Body of pancreas (tissue), 4 donors: ENCODE data around the gene GCH1. TPM values are rescaled to one million over a fixed set of nuclear protein-coding genes. Genes with fewer than 3 reads are reported as not detected.
A peak's percentile ranks its signal among the peaks of the same experiment; 100 is the strongest.
"Not testable (repeated sequence)": the region's sequence is repeated elsewhere in the genome, so short reads cannot be mapped to it uniquely, and the experiment has no call there.

Source experiments
- ATAC-seq: fragments of 150-250 bp; one replicate; pipeline ENCODE4 v1.9.1; 2016
- DNase-seq, 4 donors: peaks; one replicate each; pipeline ENCODE4 v3.0.0-alpha.2; 2019
- H3K27ac ChIP-seq, 4 donors: fragments of 200-600 bp; sonication (generic); 1 replicate in 3 of 4; 2 replicates in 1 of 4; pipeline versions ENCODE4 v1.5.1 to v1.6.1; 2016 to 2019; ENCODE audit warnings: mild to moderate bottlenecking in 1 of 4, mixed read lengths in 1 of 4, moderate library complexity in 1 of 4
- H3K27me3 ChIP-seq, 2 donors: fragments of 200-600 bp; sonication (generic); one replicate each; pipeline ENCODE4 v1.6.0; 2016; ENCODE audit warnings: mild to moderate bottlenecking in 1 of 2
- H3K36me3 ChIP-seq, 2 donors: fragments of 200-600 bp; sonication (generic); replicated peaks in 1 of 2; 2 replicates each; pipeline ENCODE4 v1.5.1; 2016; ENCODE audit warnings: low read depth in 2 of 2; ENCODE audit not compliant: insufficient read depth in 1 of 2
- H3K4me1 ChIP-seq: fragments of 200-600 bp; sonication (generic); one replicate; pipeline ENCODE4 v1.6.0; 2016
- H3K4me3 ChIP-seq, 2 donors: fragments of 200-600 bp; sonication (generic); 1 replicate in 1 of 2; 2 replicates in 1 of 2; pipeline ENCODE4 v1.5.1; 2016 to 2019
- H3K9me3 ChIP-seq, 3 donors: fragments of 200-600 bp; sonication (generic); 1 replicate in 2 of 3; 2 replicates in 1 of 3; pipeline ENCODE4 v1.5.1; 2016
- POLR2A ChIP-seq, 3 donors: fragments of 450-650 bp; IDR thresholded peaks; one replicate each; pipeline ENCODE4 v1.6.1; 2016; ENCODE audit warnings: antibody characterized with exemption in 3 of 3, mild to moderate bottlenecking in 2 of 3
- WGBS, 2 donors: methylation state at CpG; one replicate each; pipeline ENCODE4 v1.1.5; 2017; 5-methylcytosine and 5-hydroxymethylcytosine counted together
- intact Hi-C: fragments of 100-400 bp; cut with DNase I; formaldehyde crosslinking; loops from one replicate; pipeline ENCODE4 v1.15.1; 2023
- total RNA-seq, 2 donors: library from RNA; depleted of rRNA; stranded (reverse); fragments of >200 nt; gene quantifications; one replicate each; pipeline ENCODE4 v1.1.0, GENCODE V29; 2016
- TF ChIP-seq, protein P1 (sequence below), 7 experiments: fragments of 450-650 bp in 4 of 7; fragments of 200-600 bp in 3 of 7; sonication (generic) in 3 of 7; IDR thresholded peaks; one replicate each; pipeline ENCODE4 v1.5.1; 2016 to 2019; ENCODE audit warnings: antibody characterized with exemption in 7 of 7

Gene GCH1
- total RNA-seq, 2 donors from 2014 or later = 6.0 to 11.9 TPM

DNA sequence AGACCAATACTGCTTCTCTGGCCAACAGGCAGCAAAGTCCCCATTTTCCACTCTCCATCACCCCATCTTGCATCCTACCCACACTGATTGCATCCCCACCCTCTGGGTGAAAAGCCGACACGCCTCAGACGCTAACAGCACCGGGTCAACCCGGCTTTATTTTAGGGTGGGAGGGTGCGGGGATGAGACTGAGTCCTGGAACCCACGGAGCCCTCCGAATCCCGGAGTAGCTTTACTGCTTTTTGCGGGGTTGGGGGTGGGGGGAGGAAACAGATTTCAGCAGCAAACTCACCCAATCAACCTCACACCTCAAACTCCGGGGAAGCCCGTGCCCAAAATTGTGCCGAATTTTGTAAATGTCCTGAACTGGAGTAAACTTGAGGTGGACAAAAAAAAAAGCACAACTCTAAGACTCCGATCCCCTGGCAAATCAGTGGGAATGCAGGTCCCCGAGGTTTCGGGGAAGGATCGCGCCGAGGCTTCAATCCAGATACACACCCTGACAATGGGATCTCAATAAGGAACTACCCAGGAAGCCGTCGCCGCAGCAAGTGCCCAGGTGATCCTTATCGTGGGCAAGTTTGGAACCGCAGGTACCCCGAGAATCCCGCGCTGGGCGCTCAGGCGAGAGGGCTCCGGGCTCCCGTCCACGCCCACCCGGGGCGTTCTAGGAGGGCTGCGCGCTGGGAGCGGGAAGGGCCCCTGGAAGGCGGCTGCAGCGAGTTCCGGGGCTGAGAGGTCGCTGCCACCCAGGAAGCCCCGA, 1.1 kb downstream of the GCH1 start:
- no peak for TF ChIP-seq POLR2A (IDR thresholded peaks at IDR 0.05)
- TF ChIP-seq, protein P1, sequence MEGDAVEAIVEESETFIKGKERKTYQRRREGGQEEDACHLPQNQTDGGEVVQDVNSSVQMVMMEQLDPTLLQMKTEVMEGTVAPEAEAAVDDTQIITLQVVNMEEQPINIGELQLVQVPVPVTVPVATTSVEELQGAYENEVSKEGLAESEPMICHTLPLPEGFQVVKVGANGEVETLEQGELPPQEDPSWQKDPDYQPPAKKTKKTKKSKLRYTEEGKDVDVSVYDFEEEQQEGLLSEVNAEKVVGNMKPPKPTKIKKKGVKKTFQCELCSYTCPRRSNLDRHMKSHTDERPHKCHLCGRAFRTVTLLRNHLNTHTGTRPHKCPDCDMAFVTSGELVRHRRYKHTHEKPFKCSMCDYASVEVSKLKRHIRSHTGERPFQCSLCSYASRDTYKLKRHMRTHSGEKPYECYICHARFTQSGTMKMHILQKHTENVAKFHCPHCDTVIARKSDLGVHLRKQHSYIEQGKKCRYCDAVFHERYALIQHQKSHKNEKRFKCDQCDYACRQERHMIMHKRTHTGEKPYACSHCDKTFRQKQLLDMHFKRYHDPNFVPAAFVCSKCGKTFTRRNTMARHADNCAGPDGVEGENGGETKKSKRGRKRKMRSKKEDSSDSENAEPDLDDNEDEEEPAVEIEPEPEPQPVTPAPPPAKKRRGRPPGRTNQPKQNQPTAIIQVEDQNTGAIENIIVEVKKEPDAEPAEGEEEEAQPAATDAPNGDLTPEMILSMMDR (IDR thresholded peaks at IDR 0.05) = no peak
- Histone ChIP-seq H3K36me3 (no peaks in the 10 kb centered on the region), H3K4me3 (peak overlapping the region; percentile 89 to 94), H3K4me1 (peaks cover 8% of the 10 kb centered on the region), H3K27me3 (no peaks in the 10 kb centered on the region), H3K27ac (peak overlapping the region; percentile 68 to 95 (median 94)), H3K9me3 (no peaks in the 10 kb centered on the region)
- ATAC-seq (peak; percentile 12), DNase-seq (peak in 2 of 4 donors; percentile 8 to 14)
- 0 to 6% methylated on average over 13 to 42 of the region's 42 CpGs for WGBS, 2 donors
- intact Hi-C loops = no loop called here

DNA sequence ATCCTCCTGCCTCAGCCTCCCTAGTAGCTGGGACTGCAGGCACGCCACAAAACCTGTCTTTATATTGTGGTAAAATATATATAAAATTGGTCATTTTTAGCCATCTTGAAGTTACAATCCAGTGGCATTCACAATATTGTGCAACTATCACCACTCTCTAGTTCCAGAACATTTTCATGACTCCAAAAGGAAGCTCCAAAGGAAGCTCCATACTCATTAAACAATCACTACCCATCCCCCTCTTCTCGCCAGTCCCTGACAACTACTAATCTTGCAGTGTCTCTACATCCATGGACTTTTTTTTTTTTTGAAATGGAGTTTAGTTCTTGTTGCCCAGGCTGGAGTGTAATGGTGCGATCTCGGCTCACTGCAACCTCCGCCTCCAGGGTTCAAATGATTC, 3.1 kb downstream of the GCH1 start:
- peaks cover 8% of the 10 kb centered on the region for H3K4me1 ChIP-seq
- ATAC-seq = no peak
- H3K36me3 ChIP-seq = no peaks in the 10 kb centered on the region
- 95 to 99% methylated on average over 5 of the region's 5 CpGs for WGBS, 2 donors
- intact Hi-C loops = no loop called here
- TF ChIP-seq, protein P1 (IDR thresholded peaks at IDR 0.05) = no peak
- TF ChIP-seq POLR2A (IDR thresholded peaks at IDR 0.05) = no peak
- H3K27ac ChIP-seq = no peak overlapping the region
- H3K9me3 ChIP-seq = no peaks in the 10 kb centered on the region
- H3K27me3 ChIP-seq = no peaks in the 10 kb centered on the region
- no peak overlapping the region for H3K4me3 ChIP-seq
- DNase-seq = no peak

DNA sequence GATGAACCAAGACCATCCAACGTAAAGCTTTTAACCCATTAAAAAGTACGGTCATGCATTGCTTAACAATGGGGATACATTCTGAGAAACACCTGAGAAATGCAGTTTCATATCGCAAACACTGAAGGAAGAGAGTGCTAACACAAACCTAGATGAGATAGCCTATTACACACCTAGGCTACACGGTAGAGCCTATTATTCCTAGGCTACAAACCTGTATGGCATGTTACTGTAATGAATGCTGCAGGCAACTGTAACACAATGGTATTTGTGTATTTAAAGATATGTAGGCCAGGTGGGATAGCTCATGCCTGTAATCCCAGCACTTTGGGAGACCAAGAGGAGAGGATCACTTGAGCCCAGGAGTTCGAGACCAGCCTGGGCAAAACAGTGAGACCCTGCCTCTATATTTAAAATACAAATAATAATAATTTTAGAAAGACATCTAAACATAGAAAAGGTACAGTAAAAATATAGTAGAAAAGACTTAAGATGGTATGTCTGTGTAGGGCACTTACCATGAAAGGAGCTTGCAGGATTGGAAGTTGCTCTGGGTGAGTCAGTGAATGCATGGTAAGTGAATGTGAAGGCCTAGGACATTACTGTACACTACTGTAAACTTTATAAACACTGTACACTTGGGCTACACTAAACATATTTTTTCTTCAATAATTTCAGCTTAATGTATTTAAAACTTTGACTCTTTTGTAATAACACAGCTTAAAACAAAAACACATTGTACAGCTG, 4.6 kb downstream of the GCH1 start:
- H3K27ac ChIP-seq, H3K36me3 ChIP-seq, ATAC-seq, H3K27me3 ChIP-seq, H3K9me3 ChIP-seq, intact Hi-C loops, DNase-seq, H3K4me3 ChIP-seq: not testable (repeated sequence)
- peaks cover 11% of the 10 kb centered on the region for H3K4me1 ChIP-seq
- 95 to 97% methylated on average over 5 of the region's 5 CpGs for WGBS, 2 donors

DNA sequence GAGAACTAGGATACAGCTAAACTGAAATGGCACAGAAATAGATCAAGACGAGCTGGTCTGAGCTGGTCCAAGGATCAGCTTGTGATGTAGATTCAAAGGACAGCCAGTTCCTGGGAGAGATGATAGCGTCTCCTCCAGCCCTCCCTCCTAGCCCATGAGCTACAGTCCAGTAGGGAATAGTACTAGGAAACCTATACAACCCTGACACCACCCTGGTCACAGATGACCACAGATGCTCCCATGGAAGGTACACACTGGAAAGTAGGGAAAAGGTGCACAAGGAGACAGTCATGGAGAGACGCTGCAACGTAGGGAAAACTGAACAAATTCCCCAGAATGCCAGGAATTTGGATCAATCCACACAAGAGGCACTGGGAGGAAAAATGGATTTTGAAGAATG, 6.9 kb downstream of the GCH1 start:
- 86 to 90% methylated on average over 4 of the region's 4 CpGs for WGBS, 2 donors
- TF ChIP-seq, protein P1 (IDR thresholded peaks at IDR 0.05) = no peak
- TF ChIP-seq POLR2A (IDR thresholded peaks at IDR 0.05) = no peak
- ATAC-seq (no peak), DNase-seq (no peak)
- Histone ChIP-seq H3K4me1 (peaks cover 6% of the 10 kb centered on the region), H3K27ac (no peak overlapping the region), H3K36me3 (no peaks in the 10 kb centered on the region), H3K4me3 (no peak overlapping the region), H3K27me3 (no peaks in the 10 kb centered on the region), H3K9me3 (no peaks in the 10 kb centered on the region)
- intact Hi-C loops = no loop called here

DNA sequence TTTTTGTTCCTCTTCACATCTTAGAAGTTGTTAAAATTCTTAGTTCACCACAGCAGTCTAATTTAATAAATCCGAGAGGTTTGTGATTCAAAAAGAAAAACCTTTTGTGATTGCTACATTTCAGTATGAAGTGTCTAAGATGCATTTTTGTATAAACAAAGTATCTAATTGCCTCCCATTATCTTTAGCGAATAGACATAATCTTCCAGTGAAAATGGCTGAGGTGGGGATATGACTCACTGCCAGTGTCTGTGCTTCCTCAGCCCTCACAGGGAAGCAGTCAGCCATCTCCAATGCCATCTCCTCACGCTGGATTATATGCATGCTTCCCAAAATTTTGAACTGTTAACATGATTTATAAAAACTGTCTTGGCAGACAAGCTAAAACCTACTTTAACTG, 7.6 kb downstream of the GCH1 start:
- no peak for ATAC-seq
- H3K36me3 ChIP-seq = no peaks in the 10 kb centered on the region
- no peak for DNase-seq
- H3K4me1 ChIP-seq = peaks cover 6% of the 10 kb centered on the region
- no peak overlapping the region for H3K4me3 ChIP-seq
- intact Hi-C loops = no loop called here
- TF ChIP-seq, protein P1 (IDR thresholded peaks at IDR 0.05) = no peak
- no peak for TF ChIP-seq POLR2A (IDR thresholded peaks at IDR 0.05)
- no peaks in the 10 kb centered on the region for H3K9me3 ChIP-seq
- no peak overlapping the region for H3K27ac ChIP-seq
- H3K27me3 ChIP-seq = no peaks in the 10 kb centered on the region
- 79% methylated on average over 3 of the region's 3 CpGs for WGBS, 2 donors
